HUDEP-2 (cell line): Measurements from ENCODE around the gene SAMD7.
A peak's percentile ranks its signal among the peaks of the same experiment; 100 is the strongest.

Source experiments
- DNase-seq, 76 experiments: peaks; one replicate each; lab custom pipeline; 2025; ENCODE audit not compliant: unreplicated experiment in 76 of 76; lab: John Stamatoyannopoulos, UW

The SAMD7 gene

GRCh38 chr3:169907476-169907875 lies 3.9 kb upstream of the SAMD7 start:
- no peak for DNase-seq

GRCh38 chr3:169907944-169908343 lies 3.4 kb upstream of the SAMD7 start:
- DNase-seq = no peak

- DNase-seq = no peak
These were observed 2.0 kb downstream of the SAMD7 start for GRCh38 chr3:169913323-169913722.

GRCh38 chr3:169914321-169914720 lies 2.9 kb downstream of the SAMD7 start:
- DNase-seq = no peak

- peak in 72 of 76 experiments; percentile 5 to 85 (median 57) for DNase-seq
These were observed 11.8 kb downstream of the SAMD7 start for GRCh38 chr3:169923189-169923588.

- no peak for DNase-seq
These were observed 12.5 kb downstream of the SAMD7 start for GRCh38 chr3:169923831-169924230.

GRCh38 chr3:169929830-169930519 lies 18.6 kb downstream of the SAMD7 start:
- peak in 65 of 76 experiments; percentile 7 to 90 (median 51) for DNase-seq

GRCh38 chr3:169930843-169931242 lies 19.5 kb downstream of the SAMD7 start:
- no peak for DNase-seq

- no peak for DNase-seq
These were observed 20.6 kb downstream of the SAMD7 start for GRCh38 chr3:169931747-169932520.

- peak in 69 of 76 experiments; percentile 4 to 91 (median 51) for DNase-seq
These were observed 27.9 kb downstream of the SAMD7 start for GRCh38 chr3:169939320-169939719.

GRCh38 chr3:169939751-169940150 lies 28.4 kb downstream of the SAMD7 start:
- peak in 4 of 76 experiments; percentile 9 to 14 (median 12) for DNase-seq

GRCh38 chr3:169940470-169941181 lies 29.3 kb downstream of the SAMD7 start:
- no peak for DNase-seq

GRCh38 chr3:169945313-169945712 lies 33.9 kb downstream of the SAMD7 start:
- DNase-seq = peak in 17 of 76 experiments; percentile 2 to 46 (median 22)

GRCh38 chr3:169946336-169946735 lies 35.0 kb downstream of the SAMD7 start:
- peak in 2 of 76 experiments; percentile 2 to 5 for DNase-seq

GRCh38 chr3:169948559-169949448 lies 37.4 kb downstream of the SAMD7 start:
- no peak for DNase-seq

- DNase-seq = no peak
These were observed 40.7 kb downstream of the SAMD7 start for GRCh38 chr3:169952045-169952444.

- DNase-seq = peak in 1 of 76 experiments; percentile 22
These were observed 42.2 kb downstream of the SAMD7 start for GRCh38 chr3:169953462-169954141.

- no peak for DNase-seq
These were observed 42.9 kb downstream of the SAMD7 start for GRCh38 chr3:169954142-169954756.

GRCh38 chr3:169955406-169955805 lies 44.0 kb downstream of the SAMD7 start:
- DNase-seq = no peak
